ENCODE data around the gene SNAPC2.
A peak's percentile ranks its signal among the peaks of the same experiment; 100 is the strongest.
"Not testable (repeated sequence)": the region's sequence is repeated elsewhere in the genome, so short reads cannot be mapped to it uniquely, and the experiment has no call there.

Gene SNAPC2

GRCh38 chr19:7888145-7888825 is 31.9 kb upstream of the SNAPC2 start, which contains the start of gene LRRC8E:
Gene LRRC8E, plus strand, starts transcription at chr19:7888510. Its CDS starts 7,094 bp downstream, at chr19:7895604.
- no peak for DNase-seq (ENCODE audit: low read depth)

GRCh38 chr19:7888826-7889217 is 31.3 kb upstream of the SNAPC2 start:
- no peak for DNase-seq (ENCODE audit: low read depth)

- not testable (repeated sequence) for DNase-seq (ENCODE audit: low read depth)
Observed at GRCh38 chr19:7893362-7894101, 26.6 kb upstream of the SNAPC2 start.

- no peak for DNase-seq (ENCODE audit: low read depth)
Observed at GRCh38 chr19:7894612-7895309, 25.4 kb upstream of the SNAPC2 start.

GRCh38 chr19:7895565-7895964 is 24.6 kb upstream of the SNAPC2 start:
- no peak for DNase-seq (ENCODE audit: low read depth)

GRCh38 chr19:7897292-7897691 is 22.8 kb upstream of the SNAPC2 start:
- DNase-seq (ENCODE audit: low read depth), result no peak

- DNase-seq (ENCODE audit: low read depth), result no peak
Observed at GRCh38 chr19:7898967-7899366, 21.2 kb upstream of the SNAPC2 start.

- DNase-seq (ENCODE audit: low read depth), result no peak
Observed at GRCh38 chr19:7899751-7900378, 20.3 kb upstream of the SNAPC2 start.

GRCh38 chr19:7900401-7900870 is 19.7 kb upstream of the SNAPC2 start:
- DNase-seq (ENCODE audit: low read depth), result no peak

- no peak for DNase-seq (ENCODE audit: low read depth)
Observed at GRCh38 chr19:7900931-7901330, 19.2 kb upstream of the SNAPC2 start.

GRCh38 chr19:7901337-7901736 is 18.8 kb upstream of the SNAPC2 start:
- no peak for DNase-seq (ENCODE audit: low read depth)

GRCh38 chr19:7902796-7903243 is 17.3 kb upstream of the SNAPC2 start:
- DNase-seq (ENCODE audit: low read depth), result no peak

GRCh38 chr19:7903244-7904073 is 16.7 kb upstream of the SNAPC2 start, which contains the start of gene MAP2K7:
Gene MAP2K7, plus strand, starts transcription at chr19:7903877. Its CDS starts 68 bp downstream, at chr19:7903945.
- DNase-seq (ENCODE audit: low read depth), result peak; percentile 89

- DNase-seq (ENCODE audit: low read depth), result no peak
Observed at GRCh38 chr19:7904074-7905020, 15.8 kb upstream of the SNAPC2 start.

GRCh38 chr19:7905268-7905667 is 14.9 kb upstream of the SNAPC2 start:
- no peak for DNase-seq (ENCODE audit: low read depth)

GRCh38 chr19:7905859-7906258 is 14.3 kb upstream of the SNAPC2 start:
- DNase-seq (ENCODE audit: low read depth), result no peak

- DNase-seq (ENCODE audit: low read depth), result no peak
Observed at GRCh38 chr19:7907122-7907521, 13.0 kb upstream of the SNAPC2 start.

GRCh38 chr19:7907544-7907943 is 12.6 kb upstream of the SNAPC2 start:
- DNase-seq (ENCODE audit: low read depth), result no peak

- no peak for DNase-seq (ENCODE audit: low read depth)
Observed at GRCh38 chr19:7908078-7908699, 11.9 kb upstream of the SNAPC2 start.
